GM13976 (cell line): ENCODE data around the gene FNDC10.

ENCODE experiments used
- DNase-seq: peaks from one replicate; pipeline ENCODE4 v3.0.0; 2012; ENCODE audit warnings: low spot score
- in situ Hi-C: fragments of 300-500 bp; cut with MboI; formaldehyde crosslinking; loops from one replicate; pipeline ENCODE4 v1.12.0; 2022; ENCODE audit warnings: low sequenced_read_pairs, mixed read lengths, inconsistent platforms; ENCODE audit not compliant: unreplicated experiment
- TF ChIP-seq, protein P1 (sequence below): IDR thresholded peaks from 2 replicates; pipeline ENCODE4 v1.5.1; 2012; ENCODE audit warnings: borderline replicate concordance, mild to moderate bottlenecking; ENCODE audit not compliant: insufficient read depth; ENCODE audit errors: extremely low read depth, missing control alignments, control extremely low read depth

Gene FNDC10

DNA sequence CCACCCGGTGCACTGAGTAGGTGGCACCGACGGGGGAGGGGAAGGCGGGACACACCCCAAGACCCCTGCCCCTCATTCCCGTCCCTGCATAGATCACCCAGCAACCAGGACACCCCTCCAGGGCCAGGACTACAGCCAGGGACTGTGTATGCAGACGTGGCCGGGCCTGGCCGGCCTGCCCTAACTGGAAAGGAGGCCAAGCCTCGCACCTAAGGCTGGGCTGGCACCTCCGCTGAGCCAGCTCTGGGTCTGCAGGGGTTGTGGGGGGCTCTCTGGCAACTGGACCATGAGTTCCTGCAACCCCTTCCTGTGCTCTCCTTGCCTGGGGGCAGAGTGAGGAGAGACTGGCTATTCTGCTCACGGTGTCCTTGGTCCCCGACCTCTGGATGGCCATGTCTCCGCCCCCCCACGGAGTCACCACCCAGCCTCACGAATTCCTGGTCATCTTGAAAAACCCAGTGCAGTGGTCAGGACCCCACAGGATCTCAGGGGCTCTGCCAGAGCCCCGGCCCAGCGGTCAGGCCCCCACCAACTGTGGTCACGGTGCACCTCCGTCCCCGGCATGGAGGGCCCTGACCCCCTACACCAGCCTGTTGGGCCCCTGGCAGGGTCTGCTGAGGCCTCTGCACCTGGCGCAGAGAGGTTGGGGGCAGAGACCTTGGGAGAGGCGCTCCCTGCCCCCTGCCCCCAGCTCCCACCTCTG, 1.1 kb upstream of the FNDC10 start:
- in situ Hi-C loops: no loop called here
- no peak for DNase-seq
- TF ChIP-seq, protein P1, sequence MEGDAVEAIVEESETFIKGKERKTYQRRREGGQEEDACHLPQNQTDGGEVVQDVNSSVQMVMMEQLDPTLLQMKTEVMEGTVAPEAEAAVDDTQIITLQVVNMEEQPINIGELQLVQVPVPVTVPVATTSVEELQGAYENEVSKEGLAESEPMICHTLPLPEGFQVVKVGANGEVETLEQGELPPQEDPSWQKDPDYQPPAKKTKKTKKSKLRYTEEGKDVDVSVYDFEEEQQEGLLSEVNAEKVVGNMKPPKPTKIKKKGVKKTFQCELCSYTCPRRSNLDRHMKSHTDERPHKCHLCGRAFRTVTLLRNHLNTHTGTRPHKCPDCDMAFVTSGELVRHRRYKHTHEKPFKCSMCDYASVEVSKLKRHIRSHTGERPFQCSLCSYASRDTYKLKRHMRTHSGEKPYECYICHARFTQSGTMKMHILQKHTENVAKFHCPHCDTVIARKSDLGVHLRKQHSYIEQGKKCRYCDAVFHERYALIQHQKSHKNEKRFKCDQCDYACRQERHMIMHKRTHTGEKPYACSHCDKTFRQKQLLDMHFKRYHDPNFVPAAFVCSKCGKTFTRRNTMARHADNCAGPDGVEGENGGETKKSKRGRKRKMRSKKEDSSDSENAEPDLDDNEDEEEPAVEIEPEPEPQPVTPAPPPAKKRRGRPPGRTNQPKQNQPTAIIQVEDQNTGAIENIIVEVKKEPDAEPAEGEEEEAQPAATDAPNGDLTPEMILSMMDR: no peak

DNA sequence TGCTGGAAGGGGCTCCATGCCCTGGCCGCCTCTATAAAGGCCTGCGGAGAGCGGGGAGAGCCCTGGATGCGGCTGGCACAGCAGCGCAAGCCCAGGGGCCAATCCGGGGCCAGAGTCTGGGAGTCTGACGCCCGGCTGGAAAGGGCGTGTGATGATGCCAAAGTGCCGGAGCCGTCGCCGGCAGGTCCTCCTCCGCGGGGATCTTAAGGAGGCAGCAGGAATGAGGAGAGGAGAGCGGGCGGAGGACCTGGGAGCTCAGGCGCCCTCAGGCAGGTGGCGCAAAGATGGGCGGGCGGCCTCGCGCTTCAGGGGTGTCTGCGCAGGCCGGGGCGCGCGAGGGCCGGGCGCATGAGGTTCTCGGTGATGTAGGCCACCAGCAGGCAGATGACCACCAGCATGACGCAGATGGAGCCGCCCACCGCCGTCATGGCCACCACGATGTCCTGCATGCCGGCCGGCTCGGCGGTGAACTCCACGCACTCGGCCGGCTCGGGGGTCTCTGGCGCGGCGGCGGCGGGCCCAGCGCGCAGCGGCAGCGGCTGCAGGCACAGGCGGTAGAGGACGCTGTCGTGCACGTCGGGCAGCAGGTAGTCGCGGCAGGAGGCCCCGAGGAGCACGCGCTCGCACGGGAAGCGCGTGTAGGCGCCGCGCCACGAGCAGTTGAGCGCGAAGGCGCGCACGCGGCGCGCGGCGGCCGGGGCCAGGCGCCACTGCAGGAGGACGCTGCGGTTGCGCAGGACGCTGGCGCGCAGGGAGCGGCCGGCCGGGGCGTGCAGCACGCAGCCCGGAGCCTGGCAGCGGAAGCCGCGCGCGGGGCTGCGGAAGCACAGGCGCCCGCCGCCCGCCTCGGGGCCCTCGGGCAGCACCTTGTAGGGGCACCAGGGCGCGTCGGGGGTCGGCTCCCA, 653 bp downstream of the FNDC10 start:
- TF ChIP-seq, protein P1: peak; percentile 18
- in situ Hi-C loops: no loop called here
- peak; percentile 72 for DNase-seq

DNA sequence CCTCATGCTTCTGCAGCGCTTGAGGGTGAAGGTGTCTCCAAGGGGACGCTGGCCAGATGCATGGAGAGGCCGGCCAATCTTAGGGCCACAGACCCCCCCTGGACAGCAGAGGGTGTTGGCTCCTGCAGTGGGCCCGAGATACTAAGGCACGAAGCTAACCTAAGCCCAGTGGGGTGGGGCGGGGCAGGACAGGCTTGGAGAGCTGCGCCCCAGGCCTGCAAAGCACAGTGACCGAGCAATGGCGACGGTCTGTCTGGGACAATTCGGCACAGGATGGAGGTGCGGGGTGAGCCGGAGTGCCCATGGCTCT, 1.3 kb downstream of the FNDC10 start:
- in situ Hi-C loops: no loop called here
- DNase-seq: no peak
- TF ChIP-seq, protein P1: no peak

DNA sequence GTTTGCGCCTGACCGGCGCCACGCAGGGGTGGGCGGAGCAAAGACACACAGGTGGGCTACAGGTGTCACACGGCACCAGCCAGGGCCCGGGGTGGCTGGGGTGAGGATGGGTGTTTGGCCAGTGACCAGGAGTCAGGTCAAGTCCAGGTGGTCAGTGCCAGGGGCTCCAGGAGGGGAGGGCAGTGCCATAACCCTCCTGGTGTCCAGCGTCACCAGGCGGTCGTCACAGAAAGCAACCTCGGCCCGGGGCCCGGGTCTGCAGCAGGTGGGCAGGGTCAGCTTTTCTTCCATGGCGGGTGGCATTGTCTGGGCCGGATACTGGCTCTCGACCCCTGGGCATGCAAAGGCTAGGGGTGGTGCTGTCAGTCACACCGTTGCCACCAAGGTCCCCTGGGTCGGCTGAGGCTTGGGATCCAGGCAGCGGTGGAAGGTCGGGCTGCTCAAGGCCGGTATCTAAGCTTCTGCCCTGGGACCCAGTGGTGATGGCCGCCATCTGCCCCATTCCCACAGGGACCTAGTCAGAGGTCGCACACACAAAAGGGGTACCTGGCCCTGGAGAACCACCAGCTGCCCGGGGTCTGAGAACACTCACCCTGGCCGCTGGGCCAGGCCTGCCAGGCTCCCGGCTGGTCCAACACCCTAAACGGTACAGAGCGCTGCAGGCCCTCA, 1.8 kb downstream of the FNDC10 start:
- DNase-seq: no peak
- in situ Hi-C loops: no loop called here
- TF ChIP-seq, protein P1: no peak

DNA sequence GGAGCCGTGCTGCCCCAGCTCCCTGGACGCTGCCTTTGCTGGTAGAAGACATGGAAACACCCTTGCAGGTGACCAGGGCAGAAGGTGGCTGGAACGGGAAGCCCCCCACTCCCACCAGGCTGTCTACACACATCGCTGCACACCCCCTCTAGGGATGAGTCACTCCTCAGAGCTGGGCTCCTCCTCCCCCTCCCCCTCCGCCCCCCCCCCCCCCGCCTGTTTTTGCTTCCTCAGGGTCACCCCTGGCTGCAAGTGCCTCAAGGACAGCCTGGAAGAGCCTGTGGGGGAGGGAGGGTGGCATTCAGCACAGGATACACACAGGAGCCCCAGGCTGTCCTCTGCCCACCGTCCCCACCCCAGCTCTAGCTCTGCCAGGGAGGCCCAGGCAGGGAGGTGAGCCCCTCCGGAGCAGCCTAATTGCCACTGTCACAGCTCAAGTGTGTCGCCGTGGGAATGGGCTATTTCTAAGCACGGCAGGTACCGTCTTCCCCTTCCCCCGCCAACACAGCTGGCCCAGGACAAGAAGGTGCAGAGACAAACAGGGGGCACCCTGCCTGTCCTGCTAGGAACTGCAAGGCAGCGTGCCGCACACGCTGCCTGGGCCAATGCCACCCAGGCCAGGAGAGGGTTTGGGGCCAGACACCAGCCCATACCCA, 2.5 kb downstream of the FNDC10 start:
- in situ Hi-C loops: no loop called here
- TF ChIP-seq, protein P1: peak; percentile 15
- peak; percentile 76 for DNase-seq
